COLO829 (cell line): ENCODE measurements around the gene KPNA4.
A peak's percentile ranks its signal among the peaks of the same experiment; 100 is the strongest.
"Not testable (repeated sequence)": the region's sequence is repeated elsewhere in the genome, so short reads cannot be mapped to it uniquely, and the experiment has no call there.

Source experiments
- DNase-seq: peaks from one replicate; pipeline ENCODE4 v3.0.0; 2012; ENCODE audit warnings: low spot score

Gene KPNA4

GRCh38 chr3:160565442-160566403 lies at the start of gene KPNA4:
Gene KPNA4 (minus strand): TSS chr3:160565571. CDS start chr3:160565282, 289 bp downstream.
- DNase-seq: peak; percentile 96

DNA sequence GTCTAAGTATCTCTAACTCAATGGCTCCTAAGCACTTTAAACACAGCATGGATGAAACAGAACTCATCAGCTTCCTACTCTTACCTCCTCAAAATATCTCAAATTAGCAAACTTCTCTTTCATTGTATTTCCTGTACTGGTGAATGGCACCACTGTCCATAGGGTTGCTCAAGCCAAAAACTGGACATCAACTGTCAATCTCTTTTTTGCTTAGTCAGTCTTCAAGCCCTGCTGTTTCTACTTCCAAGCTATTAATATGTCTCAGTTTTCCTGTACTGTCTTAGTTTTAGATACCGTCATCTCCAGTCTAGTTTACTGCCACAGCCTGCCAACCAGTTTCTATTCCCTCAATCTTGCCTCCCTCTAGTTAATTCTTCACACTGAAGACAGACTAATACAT lies 48.3 kb upstream of the KPNA4 start:
- DNase-seq: no peak

DNA sequence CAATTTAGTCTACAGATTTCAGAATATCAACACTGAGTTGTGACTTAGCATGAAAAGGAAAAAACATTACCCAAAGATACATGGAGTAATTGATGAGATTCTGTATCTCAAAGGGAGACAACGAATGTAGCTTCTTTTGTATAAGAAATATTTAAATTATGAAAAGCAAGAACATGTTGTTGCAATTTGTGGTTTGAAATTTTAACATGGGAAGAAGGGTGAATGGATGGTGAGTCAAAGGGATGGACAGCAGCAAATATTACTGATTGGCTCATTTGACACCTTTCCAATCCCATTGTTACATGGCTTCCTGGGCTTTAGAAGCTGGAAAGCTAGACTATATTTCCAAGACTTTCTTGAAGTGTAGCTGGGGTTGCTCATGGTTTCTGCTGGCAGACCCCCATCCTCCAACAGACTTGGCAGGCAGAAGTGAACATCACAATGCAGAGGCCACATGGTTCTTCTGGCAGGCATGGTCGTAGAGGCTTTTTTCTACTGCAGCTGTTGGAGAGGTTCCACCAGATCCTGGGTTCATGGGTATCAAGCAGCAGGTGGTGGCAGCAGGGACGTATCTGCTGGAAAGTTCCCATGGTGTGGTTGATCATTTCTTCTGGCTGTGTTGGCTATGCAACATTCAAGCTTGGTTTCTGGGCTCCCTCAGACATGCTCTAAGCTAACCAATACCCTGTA lies 47.2 kb upstream of the KPNA4 start:
- no peak for DNase-seq

DNA sequence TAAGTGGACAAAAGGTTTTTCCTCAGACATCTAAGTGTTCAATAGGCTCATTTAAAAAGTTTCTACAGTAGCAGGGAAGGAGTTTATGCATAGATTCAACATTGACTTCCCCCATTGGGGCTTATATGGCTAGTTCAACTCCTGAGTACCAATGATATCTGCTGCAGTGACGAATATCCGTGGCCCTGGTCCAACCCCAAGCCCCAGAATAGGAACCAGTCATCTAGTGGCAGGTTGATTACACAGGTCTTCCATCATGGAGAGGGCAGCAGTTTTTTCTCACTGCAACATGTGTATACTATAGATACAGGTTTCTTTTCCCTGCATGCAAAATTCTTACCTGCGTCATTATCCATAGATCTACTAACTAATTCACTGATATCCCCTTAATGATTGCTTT lies 45.8 kb upstream of the KPNA4 start:
- no peak for DNase-seq

DNA sequence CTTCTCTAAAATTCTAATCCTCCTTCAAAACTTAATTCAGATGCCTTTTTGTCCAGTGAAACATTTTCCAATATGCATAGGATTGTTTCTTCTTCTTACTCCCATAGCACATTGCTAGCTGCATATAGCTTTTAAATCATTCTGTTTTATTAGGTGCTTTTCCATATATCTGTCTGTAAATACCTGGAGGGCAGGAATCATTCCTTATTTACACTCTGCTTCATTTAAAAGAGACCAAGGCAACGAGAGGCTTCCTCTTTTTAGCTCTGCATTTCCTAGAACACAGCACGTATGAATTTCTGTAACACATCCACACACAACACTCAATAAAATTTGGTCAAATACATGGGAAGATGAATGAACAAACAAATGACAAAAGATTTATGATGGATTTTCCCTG lies 43.5 kb upstream of the KPNA4 start:
- DNase-seq: no peak

DNA sequence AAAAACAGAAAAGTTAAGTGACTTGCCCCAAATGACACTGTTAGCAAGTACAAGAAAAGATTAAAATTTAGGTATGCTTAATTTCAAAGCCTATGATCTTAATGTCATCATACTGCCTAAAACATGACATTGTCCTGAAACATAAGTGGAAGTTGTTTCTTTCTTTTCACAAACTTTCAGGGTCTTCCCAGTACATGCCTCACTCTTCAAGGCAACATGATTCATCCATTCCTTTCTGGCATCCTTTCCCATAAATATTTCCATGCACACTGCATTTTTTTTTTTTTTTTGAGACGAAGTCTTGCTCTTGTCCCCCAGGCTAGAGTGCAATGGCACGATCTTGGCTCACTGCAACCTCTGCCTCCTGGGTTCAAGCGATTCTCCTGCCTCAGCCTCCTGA lies 42.5 kb upstream of the KPNA4 start:
- no peak for DNase-seq

DNA sequence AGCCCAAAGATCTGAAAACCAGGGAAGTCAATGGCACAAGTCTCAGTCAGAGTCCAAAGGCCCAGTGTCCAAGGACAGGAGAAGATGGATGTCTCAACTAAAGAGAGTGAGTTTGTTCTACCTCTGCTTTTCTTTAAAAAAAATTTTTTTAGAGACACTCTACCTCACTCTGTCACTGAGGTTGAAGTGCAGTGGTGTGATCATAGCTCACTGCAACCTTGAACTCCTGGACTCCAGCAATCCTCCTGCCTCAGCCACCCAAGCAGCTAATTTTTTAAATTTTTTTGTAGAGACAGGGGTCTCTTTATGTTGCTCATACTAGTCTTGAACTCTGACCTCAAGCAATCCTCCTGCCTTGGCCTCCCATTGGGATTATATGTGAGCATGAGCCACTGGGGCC lies 39.9 kb upstream of the KPNA4 start:
- DNase-seq: no peak

DNA sequence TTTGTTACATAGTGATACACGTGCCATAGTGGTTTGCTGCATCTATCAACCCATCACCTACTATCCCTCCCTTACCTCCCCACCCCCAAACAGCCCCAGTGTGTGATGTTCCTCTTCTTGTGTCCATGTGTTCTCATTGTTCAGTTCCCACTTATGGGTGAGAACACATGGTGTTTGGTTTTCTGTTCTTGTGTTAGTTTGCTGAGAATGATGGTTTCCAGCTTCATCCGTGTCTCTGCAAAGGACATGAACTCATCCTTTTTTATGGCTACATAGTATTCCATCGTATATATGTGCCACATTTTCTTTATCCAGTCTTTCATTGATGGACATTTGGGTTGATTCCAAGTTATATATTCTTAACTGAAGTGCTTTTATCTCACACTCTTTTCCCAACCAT lies 38.5 kb upstream of the KPNA4 start:
- not testable (repeated sequence) for DNase-seq

DNA sequence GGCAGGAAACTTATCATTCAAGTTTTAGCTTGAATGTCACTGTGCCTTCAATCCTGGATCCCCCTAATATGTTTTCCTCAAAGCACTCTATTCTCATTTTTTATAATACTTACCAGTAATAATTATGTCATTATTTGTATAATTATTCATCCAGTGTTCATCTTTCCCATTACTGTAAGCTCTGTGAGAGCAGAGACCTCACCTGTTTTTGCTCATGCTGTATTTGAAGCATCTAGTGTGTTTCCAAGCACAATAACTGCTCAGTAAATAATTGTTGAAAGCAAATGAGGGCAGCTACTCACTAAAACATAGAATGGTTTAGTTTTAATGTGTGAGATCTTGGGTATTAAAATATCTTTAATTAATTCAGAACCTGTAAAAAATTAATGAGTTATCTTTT lies 36.9 kb upstream of the KPNA4 start:
- DNase-seq: no peak

- DNase-seq: no peak
Observed at GRCh38 chr3:160601288-160601687, 35.9 kb upstream of the KPNA4 start.

- no peak for DNase-seq
Observed at GRCh38 chr3:160598865-160599264, 33.5 kb upstream of the KPNA4 start.

DNA sequence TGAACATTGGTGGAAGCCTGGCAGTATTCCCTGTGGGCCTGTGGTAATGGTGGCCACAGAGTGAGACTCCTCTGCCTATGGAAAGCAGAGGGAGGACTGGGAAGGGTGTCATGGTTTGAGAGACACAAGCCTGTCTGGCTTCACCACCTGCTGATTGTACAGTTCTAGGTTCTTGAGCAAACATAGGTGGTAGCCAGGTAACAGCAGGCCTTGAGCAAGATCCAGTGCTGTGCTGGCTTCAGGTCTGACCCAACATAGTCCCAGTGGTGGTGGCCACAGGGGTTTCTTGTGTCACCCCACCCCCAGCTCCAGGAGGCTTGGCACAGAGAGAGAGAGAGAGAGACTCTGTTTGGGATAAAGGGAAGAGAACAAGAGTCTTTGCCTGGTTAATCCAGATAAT lies 22.7 kb upstream of the KPNA4 start:
- no peak for DNase-seq

GRCh38 chr3:160587105-160587504 lies 21.7 kb upstream of the KPNA4 start:
- DNase-seq: no peak

DNA sequence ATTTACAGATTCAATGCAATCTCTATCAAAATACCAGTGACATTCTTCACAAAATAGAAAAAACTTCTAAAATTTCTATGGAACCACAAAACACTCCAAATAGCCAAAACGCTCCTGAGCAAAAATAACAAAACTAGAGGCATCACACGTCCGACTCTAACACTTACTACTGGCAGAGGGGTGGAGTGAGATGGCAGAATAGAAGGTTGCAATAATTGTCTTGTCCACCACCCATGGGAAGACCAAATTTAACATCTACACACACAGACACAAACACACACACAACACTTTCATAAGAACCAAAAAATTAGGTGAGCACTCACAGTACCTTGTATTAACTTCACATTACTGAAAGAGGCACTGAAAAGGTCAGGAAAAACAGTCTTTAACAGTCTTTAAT lies 21.3 kb upstream of the KPNA4 start:
- no peak for DNase-seq

GRCh38 chr3:160583451-160583850 lies 18.1 kb upstream of the KPNA4 start:
- no peak for DNase-seq

- DNase-seq: no peak
Observed at GRCh38 chr3:160580938-160581337, 15.6 kb upstream of the KPNA4 start.

GRCh38 chr3:160577556-160578195 lies 12.3 kb upstream of the KPNA4 start:
- DNase-seq: no peak

DNA sequence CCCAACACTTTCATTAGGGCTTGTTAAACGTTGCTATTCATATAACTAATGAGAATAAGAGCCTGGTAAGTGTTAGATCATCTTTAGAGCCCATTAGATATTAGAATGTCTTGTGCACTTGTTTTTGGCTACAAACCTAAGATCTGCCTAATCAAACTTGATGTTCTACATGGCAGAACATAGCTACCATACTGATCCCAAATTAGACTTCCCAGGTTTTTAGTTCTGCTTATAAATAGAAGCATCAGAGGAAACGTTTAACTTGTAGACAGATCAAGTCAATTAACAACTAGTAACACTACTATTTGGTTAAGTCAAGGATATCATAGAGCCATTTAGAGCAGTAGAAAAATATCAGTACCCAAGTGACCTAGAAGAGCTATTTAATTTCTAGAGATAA lies 11.7 kb upstream of the KPNA4 start:
- no peak for DNase-seq

GRCh38 chr3:160576621-160577020 lies 11.2 kb upstream of the KPNA4 start:
- no peak for DNase-seq

- DNase-seq: no peak
Observed at GRCh38 chr3:160575589-160575988, 10.2 kb upstream of the KPNA4 start.

- no peak for DNase-seq
Observed at GRCh38 chr3:160574636-160575035, 9.3 kb upstream of the KPNA4 start.

- DNase-seq: not testable (repeated sequence)
Observed at GRCh38 chr3:160573955-160574525, 8.7 kb upstream of the KPNA4 start.
